Testis (tissue), 2 donors: ENCODE measurements around the gene TM9SF3.

Experiments
- CTCF ChIP-seq, 3 experiments: fragments of 450-650 bp in 2 of 3; fragments of 200-600 bp in 1 of 3; sonication (generic) in 1 of 3; IDR thresholded peaks; one replicate each; pipeline ENCODE4 v1.5.1; 2016 to 2019; ENCODE audit warnings: antibody characterized with exemption in 3 of 3, mild to moderate bottlenecking in 2 of 3, moderate library complexity in 1 of 3
- POLR2A ChIP-seq: fragments of 450-650 bp; IDR thresholded peaks from one replicate; pipeline ENCODE4 v1.6.1; 2017; ENCODE audit warnings: antibody characterized with exemption, mild to moderate bottlenecking, moderate library complexity

GRCh38 chr10:96555330-96555729, 31.5 kb downstream of the TM9SF3 start:
- TF ChIP-seq CTCF (IDR thresholded peaks at IDR 0.05), result no peak
- no peak for TF ChIP-seq POLR2A
